Erythroblast (primary cell): ENCODE data around the gene MBD3L5.

Experiments
- GATA1 ChIP-seq: IDR thresholded peaks from 2 replicates; pipeline ENCODE4 v1.6.1; 2011; ENCODE audit warnings: low read depth, mild to moderate bottlenecking, control low read depth, low read length, moderate library complexity
- POLR2A ChIP-seq: IDR thresholded peaks from 2 replicates; pipeline ENCODE4 v1.6.1; 2011; ENCODE audit warnings: mild to moderate bottlenecking, low read length

DNA sequence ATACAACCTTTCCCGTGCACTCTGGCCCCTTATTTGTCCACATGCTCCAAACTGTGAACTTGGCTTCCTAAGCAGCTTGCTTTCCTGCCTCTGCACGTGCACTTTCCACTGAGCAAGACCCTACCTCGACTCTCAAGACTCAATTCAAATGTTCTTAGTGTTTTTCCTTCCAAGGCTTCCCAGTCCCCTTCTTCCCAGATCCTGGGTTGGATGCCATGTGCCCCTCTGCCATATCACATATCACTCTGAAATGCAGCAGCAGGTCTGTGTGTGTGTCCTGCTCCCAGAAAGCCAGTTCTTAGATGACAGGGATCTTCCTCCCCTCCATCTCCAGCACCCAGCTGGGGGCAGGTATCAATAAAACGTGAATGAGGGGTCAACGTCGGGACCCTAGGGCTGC is 42.2 kb downstream of the MBD3L5 start:
- TF ChIP-seq POLR2A (no peak), GATA1 (no peak)
